ENCODE data around the gene PLPP1.

- TF ChIP-seq CTCF (IDR thresholded peaks at IDR 0.05; ENCODE audit: low read depth, low read length), result no peak
- no peak for TF ChIP-seq MAX (IDR thresholded peaks at IDR 0.05; ENCODE audit: low read depth, low read length)
- no peak for TF ChIP-seq MYC (IDR thresholded peaks at IDR 0.05; ENCODE audit: low read depth, low read length)
- TF ChIP-seq POLR2A (IDR thresholded peaks at IDR 0.05; ENCODE audit: extremely low read depth, insufficient read length), result no peak
Observed at GRCh38 chr5:55517804-55518203, 17.0 kb downstream of the PLPP1 start.

Data from NB4 (cell line).